ENCODE results near the gene SPATC1L.

The SPATC1L gene

DNA sequence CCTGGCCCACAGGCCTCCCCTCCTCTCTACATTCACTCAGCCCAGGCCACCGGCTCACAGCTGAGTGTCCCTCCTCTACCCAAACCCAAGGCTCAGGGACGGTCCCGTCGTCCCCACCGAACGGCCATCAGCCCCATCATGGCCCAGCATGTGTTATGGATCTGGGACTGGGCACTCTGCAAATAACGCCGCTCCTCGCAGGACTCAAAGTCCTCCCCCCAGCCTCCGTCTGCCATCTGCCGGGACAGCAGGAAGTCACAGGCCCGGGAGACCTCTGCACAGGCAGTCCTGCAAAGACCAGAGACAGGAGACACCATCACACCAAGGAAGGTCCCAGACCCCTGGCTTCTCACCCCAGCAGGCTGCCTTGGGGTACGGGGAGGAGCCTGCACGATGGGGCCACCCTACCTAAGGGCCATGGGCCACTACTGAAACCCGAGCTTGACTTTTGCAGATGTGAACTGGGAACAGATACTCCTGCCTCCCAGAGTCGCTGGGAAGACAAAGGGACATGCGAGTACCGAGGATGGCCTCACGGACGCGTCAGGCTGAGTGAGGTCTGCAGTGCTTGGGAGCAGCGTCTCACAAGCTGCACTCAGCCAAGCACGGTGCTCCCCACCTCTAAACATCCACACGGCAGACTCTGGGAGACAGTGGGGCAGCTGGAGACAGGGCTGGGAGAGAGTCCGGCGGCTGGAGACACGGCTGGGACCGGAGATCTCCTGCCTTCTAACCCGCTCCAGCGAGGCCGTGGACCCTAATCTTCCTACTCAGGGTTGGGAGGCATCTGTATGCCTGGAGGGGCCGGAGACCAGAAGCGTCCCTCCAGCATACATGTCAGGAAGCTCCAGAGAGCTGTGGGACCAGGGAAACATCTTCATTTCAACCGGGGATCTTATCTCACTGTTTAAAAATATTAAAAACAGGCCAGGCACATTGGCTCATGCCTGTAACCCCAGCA, 10.4 kb upstream of the SPATC1L start:
- DNase-seq (ENCODE audit: low spot score): no peak
- Histone ChIP-seq H3K4me3 (no peak overlapping the region), H3K27ac (no peak overlapping the region)
- TF ChIP-seq, protein P1, sequence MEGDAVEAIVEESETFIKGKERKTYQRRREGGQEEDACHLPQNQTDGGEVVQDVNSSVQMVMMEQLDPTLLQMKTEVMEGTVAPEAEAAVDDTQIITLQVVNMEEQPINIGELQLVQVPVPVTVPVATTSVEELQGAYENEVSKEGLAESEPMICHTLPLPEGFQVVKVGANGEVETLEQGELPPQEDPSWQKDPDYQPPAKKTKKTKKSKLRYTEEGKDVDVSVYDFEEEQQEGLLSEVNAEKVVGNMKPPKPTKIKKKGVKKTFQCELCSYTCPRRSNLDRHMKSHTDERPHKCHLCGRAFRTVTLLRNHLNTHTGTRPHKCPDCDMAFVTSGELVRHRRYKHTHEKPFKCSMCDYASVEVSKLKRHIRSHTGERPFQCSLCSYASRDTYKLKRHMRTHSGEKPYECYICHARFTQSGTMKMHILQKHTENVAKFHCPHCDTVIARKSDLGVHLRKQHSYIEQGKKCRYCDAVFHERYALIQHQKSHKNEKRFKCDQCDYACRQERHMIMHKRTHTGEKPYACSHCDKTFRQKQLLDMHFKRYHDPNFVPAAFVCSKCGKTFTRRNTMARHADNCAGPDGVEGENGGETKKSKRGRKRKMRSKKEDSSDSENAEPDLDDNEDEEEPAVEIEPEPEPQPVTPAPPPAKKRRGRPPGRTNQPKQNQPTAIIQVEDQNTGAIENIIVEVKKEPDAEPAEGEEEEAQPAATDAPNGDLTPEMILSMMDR (IDR thresholded peaks at IDR 0.05): no peak

DNA sequence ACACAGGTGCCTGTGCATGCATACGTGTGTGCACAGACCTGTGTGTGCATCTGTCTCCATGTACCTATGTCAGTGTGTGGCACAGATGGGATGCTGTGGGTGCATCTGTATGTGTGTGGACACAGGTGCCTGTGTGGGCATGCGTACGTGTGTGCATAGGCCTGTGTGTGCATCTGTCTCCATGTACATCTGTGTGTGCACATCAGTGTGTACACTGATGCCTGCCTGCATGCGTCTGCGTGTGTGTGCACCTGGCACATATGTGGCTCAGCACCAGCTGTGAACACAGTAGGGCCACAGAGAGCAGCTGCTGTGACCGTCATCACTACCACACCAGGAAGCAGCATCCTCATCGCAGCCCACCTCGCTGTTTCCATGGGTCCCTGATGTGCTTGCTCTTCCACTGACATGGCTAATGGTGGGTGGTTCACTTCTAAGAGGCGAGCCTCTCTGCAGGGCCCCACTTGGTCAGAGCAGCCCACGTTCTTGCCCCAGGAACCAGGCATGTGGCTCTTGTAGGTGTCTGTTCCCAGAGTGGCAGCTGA, 9.6 kb upstream of the SPATC1L start:
- TF ChIP-seq, protein P1 (IDR thresholded peaks at IDR 0.05): no peak
- H3K4me3 ChIP-seq: no peak overlapping the region
- H3K27ac ChIP-seq: no peak overlapping the region
- DNase-seq (ENCODE audit: low spot score): no peak

- TF ChIP-seq, protein P1 (IDR thresholded peaks at IDR 0.05): no peak
- H3K27ac ChIP-seq: no peak overlapping the region
- DNase-seq (ENCODE audit: low spot score): peak; percentile 64
- H3K4me3 ChIP-seq: no peak overlapping the region
Measured at GRCh38 chr21:46191686-46192575, 7.7 kb upstream of the SPATC1L start.

- Histone ChIP-seq H3K4me3 (no peak overlapping the region), H3K27ac (peak overlapping the region in 1 of 2 donors; percentile 42)
- TF ChIP-seq, protein P1 (IDR thresholded peaks at IDR 0.05): no peak
- peak; percentile 68 for DNase-seq (ENCODE audit: low spot score)
Measured at GRCh38 chr21:46191257-46191685, 7.0 kb upstream of the SPATC1L start.

DNA sequence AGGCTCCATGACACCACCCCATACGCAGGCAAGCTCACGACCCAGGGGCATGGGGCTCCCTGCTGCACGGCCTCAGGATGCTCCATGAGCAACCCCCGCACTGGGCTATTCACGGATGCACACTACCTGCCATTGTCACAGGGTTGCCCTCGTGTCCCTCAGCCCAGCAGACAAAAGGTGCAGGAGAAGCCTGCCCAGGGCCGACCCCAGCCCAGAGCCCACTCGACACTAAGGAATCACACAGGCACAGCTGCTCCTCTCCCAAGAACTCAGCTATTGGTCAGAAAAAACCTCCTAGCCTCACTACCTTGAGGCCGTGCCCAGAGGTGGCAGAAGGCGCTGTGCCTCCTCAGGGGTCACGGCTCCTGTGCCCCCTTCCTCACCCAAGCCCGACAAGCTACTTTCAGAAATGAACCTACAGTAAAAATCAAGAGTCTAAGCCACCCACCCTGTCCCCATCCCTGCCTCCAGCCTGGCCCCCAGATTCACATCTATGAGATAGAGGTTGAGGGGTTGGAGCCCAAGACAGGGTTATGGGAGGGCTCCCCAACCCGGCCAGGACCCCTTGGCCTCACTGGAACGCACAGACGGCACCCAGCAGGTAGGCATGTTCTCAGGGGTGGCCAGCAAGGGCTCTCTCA, 6.4 kb upstream of the SPATC1L start:
- peak; percentile 71 for DNase-seq (ENCODE audit: low spot score)
- Histone ChIP-seq H3K4me3 (no peak overlapping the region), H3K27ac (peak overlapping the region in 1 of 2 donors; percentile 42)
- TF ChIP-seq, protein P1 (IDR thresholded peaks at IDR 0.05): no peak

- Histone ChIP-seq H3K4me3 (no peak overlapping the region), H3K27ac (peak overlapping the region in 1 of 2 donors; percentile 68)
- TF ChIP-seq, protein P1 (IDR thresholded peaks at IDR 0.05): no peak
- peak; percentile 67 for DNase-seq (ENCODE audit: low spot score)
Measured at GRCh38 chr21:46189959-46190490, 5.8 kb upstream of the SPATC1L start.
